ENCODE results near the gene KNTC1.

DNA sequence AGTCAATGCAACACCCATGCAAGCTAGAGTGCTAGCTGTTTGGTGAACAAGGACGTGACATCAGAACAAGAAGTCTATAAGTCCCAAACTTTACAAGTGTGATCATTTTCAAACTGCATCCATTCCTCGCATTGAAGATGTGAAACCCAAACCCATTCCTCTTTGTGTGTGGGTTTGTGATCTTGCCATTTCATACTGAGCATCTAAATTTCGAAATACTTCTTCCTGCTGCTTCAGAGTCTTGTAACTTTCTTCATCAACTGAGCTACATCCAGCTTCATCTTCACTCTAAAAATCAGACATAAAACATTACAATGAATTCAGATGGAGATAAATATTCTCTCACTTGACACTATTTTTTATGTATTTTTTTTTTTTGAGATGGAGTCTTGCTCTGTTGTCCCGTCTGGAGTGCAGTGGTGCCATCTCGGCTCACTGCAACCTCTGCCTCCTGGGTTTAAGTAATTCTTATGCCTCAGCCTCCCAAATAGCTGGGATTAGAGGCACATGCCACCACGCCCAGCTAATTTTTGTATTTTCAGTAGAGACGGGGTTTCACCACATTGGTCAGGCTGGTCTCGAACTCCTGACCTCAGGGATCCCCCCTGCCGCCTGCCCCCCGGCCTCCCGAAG, 21.5 kb upstream of the KNTC1 start:
- TF ChIP-seq, protein P1, sequence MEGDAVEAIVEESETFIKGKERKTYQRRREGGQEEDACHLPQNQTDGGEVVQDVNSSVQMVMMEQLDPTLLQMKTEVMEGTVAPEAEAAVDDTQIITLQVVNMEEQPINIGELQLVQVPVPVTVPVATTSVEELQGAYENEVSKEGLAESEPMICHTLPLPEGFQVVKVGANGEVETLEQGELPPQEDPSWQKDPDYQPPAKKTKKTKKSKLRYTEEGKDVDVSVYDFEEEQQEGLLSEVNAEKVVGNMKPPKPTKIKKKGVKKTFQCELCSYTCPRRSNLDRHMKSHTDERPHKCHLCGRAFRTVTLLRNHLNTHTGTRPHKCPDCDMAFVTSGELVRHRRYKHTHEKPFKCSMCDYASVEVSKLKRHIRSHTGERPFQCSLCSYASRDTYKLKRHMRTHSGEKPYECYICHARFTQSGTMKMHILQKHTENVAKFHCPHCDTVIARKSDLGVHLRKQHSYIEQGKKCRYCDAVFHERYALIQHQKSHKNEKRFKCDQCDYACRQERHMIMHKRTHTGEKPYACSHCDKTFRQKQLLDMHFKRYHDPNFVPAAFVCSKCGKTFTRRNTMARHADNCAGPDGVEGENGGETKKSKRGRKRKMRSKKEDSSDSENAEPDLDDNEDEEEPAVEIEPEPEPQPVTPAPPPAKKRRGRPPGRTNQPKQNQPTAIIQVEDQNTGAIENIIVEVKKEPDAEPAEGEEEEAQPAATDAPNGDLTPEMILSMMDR (IDR thresholded peaks at IDR 0.05), result no peak
- TF ChIP-seq POLR2A (IDR thresholded peaks at IDR 0.05), result no peak
